GM19035 (cell line): ENCODE data around the gene SOX14.

Source experiments
- ATAC-seq: cut with Tn5 transposase; IDR thresholded peaks from one replicate; pipeline ENCODE4 v1.9.1; 2021; ENCODE audit not compliant: unreplicated experiment

Gene SOX14

GRCh38 chr3:137764001-137764433, at the start of gene SOX14:
Gene SOX14 (plus strand): TSS chr3:137764315. CDS start chr3:137764785, 470 bp downstream.
- ATAC-seq = no peak

GRCh38 chr3:137714551-137714950, 49.6 kb upstream of the SOX14 start:
- no peak for ATAC-seq

GRCh38 chr3:137724240-137724639, 39.9 kb upstream of the SOX14 start:
- ATAC-seq = no peak

DNA sequence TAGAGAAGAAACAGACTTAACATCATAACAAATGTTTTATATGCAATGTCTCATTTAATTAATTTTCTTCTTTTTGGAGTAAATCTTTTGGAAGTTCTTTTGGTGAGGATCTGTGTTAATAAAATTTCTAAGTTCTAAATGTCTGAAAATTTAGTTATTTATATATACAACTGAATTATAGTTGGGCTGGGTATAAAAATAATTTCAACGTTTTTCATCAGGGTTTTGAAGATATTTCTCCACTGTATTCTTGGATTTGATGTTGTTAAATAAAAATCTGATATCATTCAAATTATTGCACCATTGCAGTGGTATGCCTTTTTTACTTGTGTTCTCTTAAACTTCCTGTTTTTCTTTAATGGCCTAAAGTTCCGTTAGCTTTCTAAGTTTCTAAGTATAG, 26.9 kb upstream of the SOX14 start:
- ATAC-seq = no peak

- ATAC-seq = no peak
Measured at GRCh38 chr3:137738710-137739109, 25.4 kb upstream of the SOX14 start.

DNA sequence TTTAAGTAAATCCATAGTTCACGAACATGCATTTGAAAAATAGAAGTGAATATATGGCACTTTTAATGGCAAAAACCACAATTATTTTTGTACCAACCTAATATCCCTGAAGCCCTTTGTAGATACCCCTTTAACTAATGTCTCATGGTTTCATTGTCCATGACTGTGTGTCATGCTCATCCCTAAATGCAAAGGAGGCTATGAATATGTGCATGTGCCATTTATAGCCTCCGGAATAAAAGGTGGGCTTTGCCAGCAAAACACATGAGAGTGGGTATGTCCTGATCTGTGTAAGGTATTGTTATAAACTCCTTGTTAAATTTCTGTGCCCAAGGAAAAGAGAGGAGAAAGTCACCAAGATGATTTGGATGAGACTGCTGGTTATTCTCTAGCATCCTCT, 20.5 kb upstream of the SOX14 start:
- no peak for ATAC-seq

DNA sequence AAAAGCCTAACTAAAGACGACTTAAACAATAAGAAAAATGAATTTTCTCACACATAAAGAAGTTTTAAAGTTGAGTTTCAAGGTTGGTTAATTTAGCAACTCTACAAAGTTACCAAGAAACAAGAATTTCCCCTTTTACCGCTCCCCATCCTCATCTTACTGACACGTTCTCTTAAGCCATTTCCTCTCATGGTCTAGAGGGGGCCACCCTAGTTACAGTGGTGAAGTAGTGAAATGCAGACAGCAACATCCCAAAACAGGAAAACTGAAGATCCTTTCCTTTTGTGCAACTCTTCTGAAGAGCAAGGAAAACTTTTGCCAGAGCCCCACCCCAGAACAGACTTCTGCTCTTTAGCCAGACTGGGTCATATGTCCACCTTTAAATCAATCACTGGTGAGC, 17.3 kb upstream of the SOX14 start:
- ATAC-seq = no peak

- ATAC-seq = no peak
Measured at GRCh38 chr3:137759505-137759904, 4.6 kb upstream of the SOX14 start.

- ATAC-seq = no peak
Measured at GRCh38 chr3:137760341-137761098, 3.6 kb upstream of the SOX14 start.

- no peak for ATAC-seq
Measured at GRCh38 chr3:137761099-137761562, 3.0 kb upstream of the SOX14 start.

- no peak for ATAC-seq
Measured at GRCh38 chr3:137761563-137762503, 2.3 kb upstream of the SOX14 start.

DNA sequence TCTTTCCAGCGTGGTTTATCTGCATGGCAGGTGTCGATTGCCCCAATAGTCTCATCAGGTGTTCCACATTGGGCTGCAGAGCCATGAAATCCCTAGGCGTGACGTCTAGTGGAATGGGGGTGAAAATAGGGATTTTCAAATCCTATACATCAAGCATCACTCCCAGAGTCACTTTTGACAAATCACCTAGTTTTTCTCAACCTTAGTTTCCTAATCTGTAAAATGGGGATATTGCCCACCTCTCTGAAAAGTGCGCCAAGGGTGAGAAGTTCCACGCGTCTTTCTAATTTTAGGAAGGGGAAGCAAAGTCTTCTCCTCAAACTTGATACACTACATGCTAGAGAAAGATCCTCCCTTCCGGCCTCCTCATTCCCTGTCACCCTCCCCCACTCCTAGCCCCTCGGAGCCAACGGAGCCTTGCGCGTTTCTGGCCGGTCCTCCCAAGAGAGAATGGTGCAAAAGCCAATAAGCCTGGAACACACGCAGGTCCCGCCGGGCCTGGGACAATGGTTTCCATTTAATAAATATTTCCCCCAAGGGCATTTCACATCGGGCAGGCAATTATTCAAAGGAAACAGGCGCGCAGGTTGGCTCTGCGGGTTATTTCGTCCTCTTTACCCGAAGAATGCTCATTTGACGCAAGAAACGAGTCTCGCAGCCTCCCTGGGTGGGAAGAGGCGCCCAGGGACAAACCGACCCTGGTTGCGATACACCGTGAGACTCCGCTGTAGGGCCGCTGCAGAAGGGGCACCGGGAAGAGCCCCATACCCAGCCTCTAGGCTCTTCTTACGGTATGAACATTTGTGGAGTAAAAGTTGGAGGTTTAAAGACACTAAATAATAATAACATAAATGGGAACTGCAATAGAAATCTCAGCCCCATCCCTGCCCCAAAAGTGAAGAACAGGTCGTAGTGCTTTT, 1.2 kb upstream of the SOX14 start:
- no peak for ATAC-seq

DNA sequence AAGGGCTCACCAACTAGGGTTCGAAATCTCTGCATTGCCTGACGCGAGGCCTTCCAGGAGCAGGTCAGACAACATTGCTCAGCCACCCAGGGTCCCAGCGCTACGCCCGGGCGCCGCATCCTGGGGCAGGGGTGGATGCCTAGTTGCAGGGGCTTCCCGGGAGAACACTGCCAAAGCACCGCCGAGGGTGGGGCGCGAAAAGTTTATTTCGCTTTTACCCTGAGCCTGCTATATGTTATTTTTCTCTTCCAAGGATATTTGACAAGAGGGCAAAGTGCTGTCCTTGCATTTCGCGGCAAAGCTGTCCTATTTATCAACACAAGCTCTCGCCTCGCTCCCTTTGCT, 549 bp upstream of the SOX14 start:
- no peak for ATAC-seq

DNA sequence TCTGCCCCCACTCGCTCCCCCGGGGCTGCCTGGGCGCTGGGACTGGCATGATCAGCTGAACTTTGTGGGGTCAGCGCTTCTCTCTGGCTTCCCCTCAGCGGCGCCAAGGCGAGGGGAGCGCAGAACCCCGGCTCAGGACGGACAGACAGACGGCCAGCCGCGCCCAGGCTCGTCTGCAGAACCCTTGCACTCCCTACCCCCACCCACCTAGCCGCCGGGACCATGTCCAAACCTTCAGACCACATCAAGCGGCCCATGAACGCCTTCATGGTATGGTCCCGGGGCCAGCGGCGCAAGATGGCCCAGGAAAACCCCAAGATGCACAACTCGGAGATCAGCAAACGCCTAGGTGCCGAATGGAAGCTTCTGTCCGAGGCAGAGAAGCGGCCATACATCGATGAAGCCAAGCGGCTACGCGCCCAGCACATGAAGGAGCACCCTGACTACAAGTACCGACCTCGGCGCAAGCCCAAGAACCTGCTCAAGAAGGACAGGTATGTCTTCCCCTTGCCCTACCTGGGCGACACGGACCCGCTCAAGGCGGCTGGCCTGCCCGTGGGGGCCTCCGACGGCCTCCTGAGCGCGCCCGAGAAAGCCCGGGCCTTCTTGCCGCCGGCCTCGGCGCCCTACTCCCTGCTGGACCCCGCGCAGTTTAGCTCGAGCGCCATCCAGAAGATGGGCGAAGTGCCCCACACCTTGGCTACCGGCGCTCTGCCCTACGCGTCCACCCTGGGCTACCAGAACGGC, 621 bp downstream of the SOX14 start:
- ATAC-seq = no peak

GRCh38 chr3:137765310-137766033, 1.4 kb downstream of the SOX14 start:
- no peak for ATAC-seq

DNA sequence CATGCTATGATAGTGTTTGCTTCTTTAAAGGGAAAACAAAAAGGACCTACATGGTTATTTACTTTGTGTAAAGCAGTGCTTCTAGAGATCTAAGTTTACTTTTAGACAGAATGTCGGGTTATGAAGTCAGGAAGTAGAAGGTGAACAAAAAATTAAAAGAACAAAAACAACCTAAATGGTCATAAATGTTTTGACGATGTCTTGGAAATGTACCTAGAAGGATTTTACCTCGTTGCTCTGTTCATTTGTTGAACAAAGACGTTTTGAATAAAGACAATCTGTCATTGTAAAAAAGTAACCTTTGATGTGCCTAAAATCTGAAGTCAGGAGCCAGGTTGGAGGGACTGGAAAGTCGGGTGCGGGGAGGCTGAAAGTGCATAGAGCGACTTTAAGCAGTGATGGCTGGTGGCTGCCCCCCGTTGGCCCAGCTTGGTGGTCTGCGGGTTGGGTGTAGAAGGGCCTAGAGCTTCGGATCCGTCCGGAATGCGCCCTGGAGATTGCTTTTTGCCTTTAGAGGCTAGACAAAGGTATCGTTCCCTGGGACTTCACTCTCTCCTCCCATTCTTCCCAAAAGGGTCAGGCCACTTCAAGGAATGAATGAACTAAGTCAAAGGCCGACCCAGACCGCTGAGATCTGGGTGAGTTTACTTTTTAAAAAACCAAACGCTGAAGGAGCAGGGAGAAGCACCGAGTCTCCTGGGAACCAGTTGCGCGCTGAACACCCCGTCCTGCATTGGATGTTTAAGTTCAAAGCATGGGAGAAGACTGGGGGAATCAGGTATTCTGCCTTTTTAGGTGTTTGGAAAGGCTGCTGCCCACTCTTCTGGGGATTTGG, 2.1 kb downstream of the SOX14 start:
- ATAC-seq = no peak

DNA sequence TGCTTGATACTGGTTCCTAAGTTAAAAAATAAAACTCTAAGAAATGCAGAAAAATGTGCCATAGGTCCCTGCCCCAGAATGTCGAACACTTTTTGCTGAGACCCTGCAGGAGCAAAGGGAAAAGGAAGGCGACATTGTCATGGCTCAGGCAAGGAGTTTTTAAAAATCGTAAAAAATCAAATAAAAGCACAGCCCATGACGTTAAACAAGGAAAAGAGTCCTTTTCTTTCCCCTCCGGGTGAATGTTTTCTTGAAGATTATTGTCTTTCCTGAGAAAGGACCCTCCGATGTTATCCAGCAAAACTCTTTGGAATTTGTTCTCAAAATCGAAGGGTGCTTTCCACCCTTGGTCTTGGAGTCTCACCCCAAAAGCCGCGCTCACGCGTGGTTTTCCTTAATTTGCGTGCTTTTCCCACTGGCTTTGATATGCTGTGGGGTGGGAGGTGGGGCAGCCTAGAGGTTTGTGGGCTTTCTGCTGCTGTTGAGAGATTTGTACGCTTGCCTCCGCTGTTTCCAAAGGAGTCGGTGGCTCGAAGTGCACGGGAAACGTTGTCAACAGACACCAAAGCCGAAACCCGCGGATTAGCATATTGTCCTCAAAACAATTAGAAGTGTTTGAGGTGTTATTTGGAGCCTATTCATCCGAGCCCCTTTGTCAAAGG, 2.9 kb downstream of the SOX14 start:
- no peak for ATAC-seq
